ENCODE measurements around the gene MORN3.

DNA sequence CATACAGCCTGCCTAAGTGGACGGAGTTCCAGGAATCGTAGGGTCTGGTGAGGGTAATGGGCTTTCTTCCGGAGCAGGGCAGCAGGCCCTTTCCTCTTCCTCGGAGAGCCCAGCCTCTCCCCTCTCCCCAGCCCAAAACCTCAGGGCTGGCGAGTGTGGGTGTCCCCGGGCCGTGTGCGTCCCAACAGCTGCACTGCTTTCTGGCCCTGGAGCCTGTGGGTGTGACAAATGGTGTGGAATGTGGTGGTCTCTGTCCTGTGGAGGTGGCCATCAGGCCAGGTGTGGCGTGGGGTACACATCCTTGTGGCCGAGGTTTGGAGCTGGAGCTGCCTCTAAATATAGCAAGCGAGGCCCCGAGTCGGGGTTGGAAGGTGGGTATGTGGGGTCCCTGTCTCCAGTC lies 34.6 kb downstream of the MORN3 start:
- TF ChIP-seq, protein P1, sequence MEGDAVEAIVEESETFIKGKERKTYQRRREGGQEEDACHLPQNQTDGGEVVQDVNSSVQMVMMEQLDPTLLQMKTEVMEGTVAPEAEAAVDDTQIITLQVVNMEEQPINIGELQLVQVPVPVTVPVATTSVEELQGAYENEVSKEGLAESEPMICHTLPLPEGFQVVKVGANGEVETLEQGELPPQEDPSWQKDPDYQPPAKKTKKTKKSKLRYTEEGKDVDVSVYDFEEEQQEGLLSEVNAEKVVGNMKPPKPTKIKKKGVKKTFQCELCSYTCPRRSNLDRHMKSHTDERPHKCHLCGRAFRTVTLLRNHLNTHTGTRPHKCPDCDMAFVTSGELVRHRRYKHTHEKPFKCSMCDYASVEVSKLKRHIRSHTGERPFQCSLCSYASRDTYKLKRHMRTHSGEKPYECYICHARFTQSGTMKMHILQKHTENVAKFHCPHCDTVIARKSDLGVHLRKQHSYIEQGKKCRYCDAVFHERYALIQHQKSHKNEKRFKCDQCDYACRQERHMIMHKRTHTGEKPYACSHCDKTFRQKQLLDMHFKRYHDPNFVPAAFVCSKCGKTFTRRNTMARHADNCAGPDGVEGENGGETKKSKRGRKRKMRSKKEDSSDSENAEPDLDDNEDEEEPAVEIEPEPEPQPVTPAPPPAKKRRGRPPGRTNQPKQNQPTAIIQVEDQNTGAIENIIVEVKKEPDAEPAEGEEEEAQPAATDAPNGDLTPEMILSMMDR (IDR thresholded peaks at IDR 0.05): no peak
- no peak for TF ChIP-seq POLR2A (IDR thresholded peaks at IDR 0.05)
